Right lobe of liver (tissue), 4 donors: Measurements from ENCODE around the gene GREM1.

Source experiments
- POLR2A ChIP-seq: fragments of 450-650 bp; IDR thresholded peaks from one replicate; pipeline ENCODE4 v1.6.1; 2017; ENCODE audit warnings: antibody characterized with exemption, mild to moderate bottlenecking
- TF ChIP-seq, protein P1 (sequence below), 4 donors: fragments of 200-600 bp in 3 of 4; fragments of 450-650 bp in 1 of 4; IDR thresholded peaks; one replicate each; pipeline versions ENCODE4 v1.5.1 to v1.8.0; 2016 to 2022; ENCODE audit warnings: antibody characterized with exemption in 4 of 4, mild to moderate bottlenecking in 2 of 4
- donor health status: DM: no; HTN: no; CAD: no.
- donor health status: DM: no; HTN: no; CAD: no.
- donor health status: DM: no; HTN: yes; CAD: no.

- TF ChIP-seq, protein P1, sequence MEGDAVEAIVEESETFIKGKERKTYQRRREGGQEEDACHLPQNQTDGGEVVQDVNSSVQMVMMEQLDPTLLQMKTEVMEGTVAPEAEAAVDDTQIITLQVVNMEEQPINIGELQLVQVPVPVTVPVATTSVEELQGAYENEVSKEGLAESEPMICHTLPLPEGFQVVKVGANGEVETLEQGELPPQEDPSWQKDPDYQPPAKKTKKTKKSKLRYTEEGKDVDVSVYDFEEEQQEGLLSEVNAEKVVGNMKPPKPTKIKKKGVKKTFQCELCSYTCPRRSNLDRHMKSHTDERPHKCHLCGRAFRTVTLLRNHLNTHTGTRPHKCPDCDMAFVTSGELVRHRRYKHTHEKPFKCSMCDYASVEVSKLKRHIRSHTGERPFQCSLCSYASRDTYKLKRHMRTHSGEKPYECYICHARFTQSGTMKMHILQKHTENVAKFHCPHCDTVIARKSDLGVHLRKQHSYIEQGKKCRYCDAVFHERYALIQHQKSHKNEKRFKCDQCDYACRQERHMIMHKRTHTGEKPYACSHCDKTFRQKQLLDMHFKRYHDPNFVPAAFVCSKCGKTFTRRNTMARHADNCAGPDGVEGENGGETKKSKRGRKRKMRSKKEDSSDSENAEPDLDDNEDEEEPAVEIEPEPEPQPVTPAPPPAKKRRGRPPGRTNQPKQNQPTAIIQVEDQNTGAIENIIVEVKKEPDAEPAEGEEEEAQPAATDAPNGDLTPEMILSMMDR (IDR thresholded peaks at IDR 0.05): no peak
- no peak for TF ChIP-seq POLR2A
Measured at GRCh38 chr15:32767236-32767635, 49.4 kb downstream of the GREM1 start.
